Measurements from ENCODE around the gene MS4A15.

GRCh38 chr11:60782393-60783140 is 25.9 kb downstream of the MS4A15 start:
- TF ChIP-seq CTCF (IDR thresholded peaks at IDR 0.05): no peak
- no peak for TF ChIP-seq POLR2A (IDR thresholded peaks at IDR 0.05)
